NCI-H82 (cell line): Measurements from ENCODE around the gene PDE4B.
"Not testable (repeated sequence)": the region's sequence is repeated elsewhere in the genome, so short reads cannot be mapped to it uniquely, and the experiment has no call there.

Source experiments
- DNase-seq: peaks from one replicate; lab custom pipeline; 2025; lab: John Stamatoyannopoulos, UW

Gene PDE4B

DNA sequence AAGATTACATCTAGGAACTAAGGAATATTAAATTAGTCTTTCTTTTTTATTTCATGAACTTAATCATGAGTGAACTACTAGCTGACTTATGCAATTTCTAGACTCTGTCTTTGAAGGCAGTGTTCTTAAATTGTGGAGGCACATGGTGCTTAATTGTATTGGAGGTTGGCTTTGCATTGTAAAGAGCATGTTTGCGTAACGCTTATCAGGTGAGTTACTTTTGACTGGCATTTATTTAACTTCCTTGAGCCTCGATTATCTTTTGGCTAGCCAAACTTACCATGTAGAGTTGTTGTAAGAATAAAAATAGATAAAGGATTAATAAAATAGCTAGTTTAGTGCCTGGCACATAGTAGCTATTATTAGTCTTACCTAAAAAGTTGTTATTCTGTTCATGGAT lies 262.4 kb downstream of the PDE4B start:
- no peak for DNase-seq

GRCh38 chr1:66057448-66057847 lies 264.8 kb downstream of the PDE4B start:
- not testable (repeated sequence) for DNase-seq

DNA sequence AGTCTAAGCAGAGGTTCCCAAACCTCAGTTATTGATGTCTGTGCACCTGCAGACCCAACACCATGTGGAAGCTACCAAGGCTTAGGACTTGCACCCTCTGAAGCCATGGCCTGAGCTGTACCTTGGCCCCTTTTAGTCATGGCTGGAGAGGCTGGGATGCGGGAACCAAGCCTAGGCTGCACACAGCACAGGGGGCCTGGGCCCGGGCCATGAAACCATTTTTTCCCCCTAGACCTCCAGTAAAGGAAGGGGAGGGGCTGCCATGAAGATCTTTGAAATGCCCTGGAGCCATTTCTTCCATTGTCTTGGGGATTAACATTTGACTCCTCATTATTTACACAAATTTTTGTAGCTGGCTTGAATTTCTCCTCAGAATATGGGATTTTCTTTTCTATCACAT lies 265.9 kb downstream of the PDE4B start:
- no peak for DNase-seq

GRCh38 chr1:66067219-66067618 lies 274.5 kb downstream of the PDE4B start:
- not testable (repeated sequence) for DNase-seq

- DNase-seq: no peak
Observed at GRCh38 chr1:66069976-66070876, 277.5 kb downstream of the PDE4B start.

DNA sequence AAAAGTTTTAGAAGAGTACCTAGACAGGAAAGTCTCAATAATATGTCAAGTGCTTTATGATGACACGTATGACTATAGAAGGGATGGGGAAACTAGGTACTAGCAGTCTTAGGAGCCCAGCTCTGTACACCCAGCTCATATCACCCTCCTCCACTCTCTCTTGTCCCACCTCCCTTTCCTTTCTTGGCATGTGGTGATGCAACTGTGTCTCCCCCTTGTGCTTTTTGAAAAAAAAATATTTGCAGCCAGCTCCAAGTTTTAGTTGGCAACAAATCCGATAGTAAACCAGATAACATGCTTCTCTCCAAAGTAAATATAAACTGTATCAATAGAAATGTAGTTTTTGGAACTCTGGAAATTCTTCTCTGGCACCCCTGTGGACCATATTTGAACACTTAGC lies 280.7 kb downstream of the PDE4B start:
- no peak for DNase-seq

DNA sequence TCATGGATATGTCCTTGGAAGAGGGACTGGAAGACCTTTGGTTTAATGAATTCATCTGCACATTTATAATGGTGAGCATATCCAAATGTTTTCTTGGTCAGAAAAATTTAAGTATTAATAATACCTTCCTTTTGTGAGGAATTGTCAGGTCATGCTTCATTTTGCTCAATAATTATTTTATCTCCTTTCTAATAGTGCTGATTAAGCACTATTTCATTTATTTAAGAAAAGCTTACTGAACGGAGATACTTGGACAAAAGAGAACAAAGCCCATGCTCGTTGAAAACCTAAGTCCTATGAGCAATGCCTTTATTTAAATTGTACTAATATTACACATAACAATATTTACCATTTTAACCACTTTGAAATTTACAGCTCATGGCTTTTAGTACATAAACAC lies 281.5 kb downstream of the PDE4B start:
- no peak for DNase-seq

- no peak for DNase-seq
Observed at GRCh38 chr1:66078412-66078811, 285.7 kb downstream of the PDE4B start.

- DNase-seq: no peak
Observed at GRCh38 chr1:66083003-66083402, 290.3 kb downstream of the PDE4B start.

GRCh38 chr1:66084442-66084841 lies 291.7 kb downstream of the PDE4B start:
- no peak for DNase-seq

DNA sequence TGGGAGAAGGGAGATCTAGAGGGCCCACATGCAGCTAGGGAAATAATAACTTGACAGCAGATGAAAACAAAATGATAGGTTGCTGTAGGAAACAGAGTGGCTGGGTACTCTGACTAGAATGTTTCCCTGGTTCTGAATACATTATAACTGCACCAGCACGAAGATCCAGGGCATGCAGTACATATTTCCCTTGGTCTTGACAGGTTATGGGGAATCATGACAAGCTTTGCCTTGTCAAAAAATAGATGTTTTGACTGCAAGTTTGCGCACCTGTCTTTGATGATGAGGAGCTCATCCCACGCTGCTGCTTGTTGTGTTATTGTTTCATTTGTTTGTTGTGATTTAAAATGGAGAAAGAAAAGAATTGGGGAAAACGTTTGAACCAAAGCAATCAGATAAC lies 292.9 kb downstream of the PDE4B start:
- no peak for DNase-seq

DNA sequence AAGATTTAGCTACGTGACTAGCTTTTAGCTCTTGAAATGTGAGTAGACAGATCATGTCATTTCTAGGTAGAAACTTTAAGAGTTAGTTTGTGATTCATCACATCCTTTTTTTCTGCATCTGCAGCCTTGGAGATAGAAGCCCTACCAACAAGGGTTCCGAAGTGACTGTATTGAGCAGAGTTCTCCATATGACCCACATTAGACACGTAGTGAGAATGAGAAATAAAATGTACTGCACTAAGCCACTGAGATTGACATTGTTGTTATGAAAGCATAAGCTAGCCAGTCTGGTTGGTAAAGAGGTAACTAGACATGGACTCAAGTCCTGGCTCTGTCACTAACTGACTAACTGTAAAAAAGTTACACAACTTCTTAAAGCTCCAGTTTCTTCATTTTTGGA lies 296.1 kb downstream of the PDE4B start:
- DNase-seq: no peak

- DNase-seq: no peak
Observed at GRCh38 chr1:66090859-66091457, 298.3 kb downstream of the PDE4B start.

GRCh38 chr1:66095190-66095589 lies 302.5 kb downstream of the PDE4B start:
- DNase-seq: no peak

DNA sequence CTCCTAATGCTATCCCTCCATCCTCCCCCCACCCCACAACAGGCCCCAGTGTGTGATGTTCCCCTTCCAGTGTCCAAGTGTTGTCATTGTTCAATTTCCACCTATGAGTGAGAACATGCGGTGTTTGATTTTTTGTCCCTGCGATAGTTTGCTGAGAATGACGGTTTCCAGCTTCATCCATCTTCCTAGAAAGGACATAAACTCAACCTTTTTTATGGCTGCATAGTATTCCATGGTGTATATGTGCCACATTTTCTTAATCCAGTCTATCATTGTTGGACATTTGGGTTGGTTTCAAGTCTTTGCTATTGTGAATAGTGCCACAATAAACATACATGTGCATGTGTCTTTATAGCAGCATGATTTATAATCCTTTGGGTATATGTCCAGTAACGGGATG lies 308.3 kb downstream of the PDE4B start:
- DNase-seq: not testable (repeated sequence)

DNA sequence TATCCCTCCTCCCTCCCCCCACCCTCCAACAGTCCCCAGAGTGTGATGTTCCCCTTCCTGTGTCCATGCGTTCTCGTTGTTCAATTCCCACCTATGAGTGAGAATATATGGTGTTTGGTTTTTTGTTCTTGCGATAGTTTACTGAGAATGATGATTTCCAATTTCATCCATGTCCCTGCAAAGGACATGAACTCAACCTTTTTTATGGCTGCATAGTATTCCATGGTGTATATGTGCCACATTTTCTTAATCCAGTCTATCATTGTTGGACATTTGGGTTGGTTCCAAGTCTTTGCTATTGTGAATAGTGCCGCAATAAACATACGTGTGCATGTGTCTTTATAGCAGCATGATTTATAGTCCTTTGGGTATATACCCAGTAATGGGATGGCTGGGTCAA lies 311.4 kb downstream of the PDE4B start:
- not testable (repeated sequence) for DNase-seq

DNA sequence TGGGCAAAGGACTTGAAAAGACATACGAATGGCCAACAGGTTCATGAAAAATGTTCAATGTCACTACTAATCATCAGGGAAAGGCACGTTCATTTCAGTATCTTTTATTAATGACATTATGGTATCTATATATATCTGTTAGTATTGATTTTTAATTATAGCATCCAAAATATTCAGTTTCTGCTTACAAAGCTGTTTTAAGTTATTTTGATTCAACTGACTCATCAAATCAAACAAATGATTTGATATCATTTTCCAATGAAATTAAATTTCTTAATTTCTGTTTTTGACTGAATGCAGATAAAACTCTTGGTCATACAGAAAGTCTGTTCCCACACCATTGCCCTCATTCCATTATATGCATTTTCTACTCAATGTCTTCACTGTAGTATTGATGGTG lies 315.9 kb downstream of the PDE4B start:
- DNase-seq: no peak

DNA sequence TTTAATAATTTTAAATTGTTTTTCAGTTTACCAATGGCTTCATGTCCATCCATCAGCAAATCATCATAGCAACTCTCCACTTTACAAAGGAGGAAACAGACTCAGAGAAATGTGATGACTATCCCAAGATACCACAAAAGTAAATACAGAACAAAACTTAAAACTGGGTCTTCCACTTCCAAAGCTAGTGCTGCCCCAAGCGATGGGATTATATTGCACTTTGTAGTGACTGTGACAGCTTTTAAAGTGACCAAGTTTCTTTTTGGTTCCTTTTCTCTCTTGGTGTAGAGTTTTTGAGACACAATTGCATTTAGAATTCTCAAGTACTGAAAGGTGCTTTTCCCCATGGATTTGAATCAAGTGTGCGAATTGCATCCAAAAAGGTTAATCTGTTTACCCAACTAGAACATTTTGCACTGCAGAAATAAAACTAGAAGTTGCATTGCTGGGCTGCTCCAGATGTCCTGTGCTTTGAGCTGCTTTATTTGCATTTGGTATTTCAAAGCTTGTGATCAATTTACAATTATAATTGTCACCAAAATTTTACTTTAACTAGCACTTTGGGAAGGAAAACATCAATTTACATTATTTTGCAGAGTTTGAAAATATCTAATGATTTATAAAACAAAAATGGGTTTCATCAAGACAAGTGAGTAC lies 320.2 kb downstream of the PDE4B start:
- no peak for DNase-seq

DNA sequence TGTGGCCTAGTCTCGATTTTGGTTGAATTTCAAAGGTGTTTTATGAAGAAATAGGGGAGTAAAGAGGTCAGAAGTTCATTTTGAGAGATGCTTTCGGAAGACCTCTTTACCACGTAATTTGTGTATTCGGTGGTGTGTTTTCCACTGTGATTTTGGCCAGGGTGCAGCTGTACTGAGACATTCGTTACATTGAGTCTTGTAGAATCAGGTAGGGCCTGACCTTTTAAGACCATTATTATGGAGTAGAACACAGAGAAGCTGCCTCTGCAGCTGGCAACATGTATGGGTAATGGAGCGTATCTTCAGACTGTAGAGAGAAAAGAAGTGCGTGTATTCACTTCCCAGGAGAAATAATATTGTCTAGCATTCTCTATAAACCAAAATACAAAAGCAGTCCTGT lies 326.5 kb downstream of the PDE4B start:
- no peak for DNase-seq

- DNase-seq: no peak
Observed at GRCh38 chr1:66124670-66125069, 332.0 kb downstream of the PDE4B start.

GRCh38 chr1:66128641-66129040 lies 335.9 kb downstream of the PDE4B start:
- DNase-seq: not testable (repeated sequence)

DNA sequence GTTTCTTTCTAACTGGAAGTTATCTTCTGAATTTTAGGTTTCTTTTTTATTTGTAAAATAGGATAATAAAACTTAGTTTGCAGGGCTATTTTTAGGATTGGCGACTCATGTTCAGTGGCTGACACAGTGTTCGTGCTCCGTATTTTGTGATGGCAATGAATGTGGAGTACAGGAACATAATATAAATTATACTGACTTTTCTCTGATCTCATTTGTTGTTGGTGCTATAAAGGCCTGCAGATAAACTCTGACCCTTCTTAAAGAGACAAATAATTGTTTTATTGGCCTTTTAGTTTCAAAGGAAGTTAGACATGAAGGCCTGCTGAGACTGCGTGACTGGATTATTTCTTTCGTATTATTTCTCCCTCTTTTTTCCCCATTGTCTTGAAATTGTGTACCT lies 339.6 kb downstream of the PDE4B start:
- DNase-seq: no peak

DNA sequence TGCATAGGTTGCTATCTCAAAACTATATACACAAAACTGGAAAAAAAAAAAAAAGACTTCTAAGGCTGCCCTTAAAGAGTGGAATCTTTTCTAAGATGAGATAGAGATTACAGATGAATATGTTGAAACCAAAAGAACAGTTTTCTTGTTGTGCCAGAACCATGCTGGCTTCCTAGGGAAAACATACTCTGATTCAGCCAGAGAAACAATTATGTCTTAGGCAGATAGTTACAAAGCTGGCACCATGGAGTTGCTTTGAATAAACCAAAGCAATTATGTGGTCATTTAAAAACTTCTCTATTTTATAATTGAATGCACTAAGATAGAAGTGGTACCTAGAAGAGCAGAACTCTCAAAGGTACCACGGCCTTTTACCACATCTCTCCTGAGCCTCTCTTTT lies 341.3 kb downstream of the PDE4B start:
- DNase-seq: no peak
